Measurements from ENCODE around the gene KLHL6. TPM values are rescaled to one million over a fixed set of nuclear protein-coding genes. Genes with fewer than 3 reads are reported as not detected.

The KLHL6 gene
- polyA plus RNA-seq, 1 of the 3 experiments (the other 2 are of a cell fraction), result not detected

DNA sequence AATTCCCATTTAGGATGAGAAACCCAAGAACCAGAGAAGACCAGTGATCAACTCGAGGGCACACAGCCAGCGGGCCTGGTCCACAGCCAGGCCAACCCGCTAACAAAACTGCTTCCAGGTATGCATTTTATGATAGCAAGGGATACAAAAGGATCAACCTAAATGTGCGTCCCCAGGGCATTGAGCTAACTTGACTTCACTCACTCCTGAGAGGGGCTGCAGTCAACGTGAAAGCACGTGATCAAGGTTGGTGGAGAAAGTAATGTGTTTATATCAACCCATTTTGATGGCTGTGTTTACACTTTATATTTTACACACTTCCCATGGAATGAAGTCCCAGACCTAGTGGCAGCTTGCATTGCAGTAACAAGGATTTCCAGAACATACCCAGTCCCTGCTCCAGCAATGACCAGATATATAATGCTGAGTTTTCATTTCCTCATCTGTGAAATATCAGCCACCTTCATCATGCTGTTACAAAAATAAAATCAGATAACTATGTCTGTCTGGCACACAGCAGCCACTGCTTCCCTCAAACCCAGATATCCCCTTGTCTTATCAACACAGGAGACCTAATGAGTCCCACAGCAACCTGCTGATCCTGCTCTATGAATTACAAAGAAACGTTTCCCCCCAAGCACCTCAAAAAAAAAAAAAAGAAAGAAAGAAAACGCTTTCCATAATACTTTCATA lies 2.0 kb downstream of the KLHL6 start:
- DNase-seq, result peak; percentile 70

GRCh38 chr3:183551930-183552329 lies 3.6 kb downstream of the KLHL6 start:
- Histone ChIP-seq H2AFZ (ENCODE audit: low read depth) (no peak overlapping the region; the same call in 1 of the 2 replicates), H3K9me2 (no peaks in the 10 kb centered on the region), H4K20me1 (ENCODE audit: insufficient read depth) (no peaks in the 10 kb centered on the region), H3F3A (replicated peaks; ENCODE audit: insufficient read depth) (no peaks in the 10 kb centered on the region), H3K9me3 (no peaks in the 10 kb centered on the region), H3K4me1 (ENCODE audit: control insufficient read depth in 1 of 2, insufficient read depth in 2 of 2, low read depth in 1 of 2, low read length in 1 of 2) (peaks cover 0 to 21% of the 10 kb centered on the region in 2 experiments; a peak in 1 of 4 replicates), H3K27me3 (ENCODE audit: insufficient read depth) (no peaks in the 10 kb centered on the region), H3K9ac (no peak overlapping the region), H3K4me2 (no peak overlapping the region), H3K4me3 (ENCODE audit: low read depth in 2 of 2, low read length in 1 of 2) (no peak overlapping the region), H3K36me3 (replicated peaks in 1 of 2; ENCODE audit: control insufficient read depth in 1 of 2, insufficient read depth in 2 of 2, low read length in 1 of 2) (no peaks in the 10 kb centered on the region), H3K27ac (ENCODE audit: low read depth in 2 of 2, low read length in 1 of 2) (no peak overlapping the region; a peak in 1 of 4 replicates), H3K79me2 (ENCODE audit: insufficient read depth) (no peaks in the 10 kb centered on the region)
- ChIA-PET POLR2A (no interaction called here), CTCF (interaction anchor here (1.0 kb wide), 1 partner anchor 98 kb away, joined by 3 read pairs; no protein-coding TSS in a partner anchor)
- DNase-seq, result no peak
- WGBS (ENCODE audit: low lambda C conversion rate), result 89% methylated on average over 6 of the region's 6 CpGs
- no peak for TF ChIP-seq POLR2AphosphoS5 (IDR thresholded peaks at IDR 0.05; ENCODE audit: low read depth, low read length)
- TF ChIP-seq RCOR1 (IDR thresholded peaks at IDR 0.05; ENCODE audit: low read length), result no peak
- no peak for TF ChIP-seq IRF3 (IDR thresholded peaks at IDR 0.05; ENCODE audit: low read depth, low read length)
- TF ChIP-seq JUND (IDR thresholded peaks at IDR 0.05), result no peak
- TF ChIP-seq, protein P1, sequence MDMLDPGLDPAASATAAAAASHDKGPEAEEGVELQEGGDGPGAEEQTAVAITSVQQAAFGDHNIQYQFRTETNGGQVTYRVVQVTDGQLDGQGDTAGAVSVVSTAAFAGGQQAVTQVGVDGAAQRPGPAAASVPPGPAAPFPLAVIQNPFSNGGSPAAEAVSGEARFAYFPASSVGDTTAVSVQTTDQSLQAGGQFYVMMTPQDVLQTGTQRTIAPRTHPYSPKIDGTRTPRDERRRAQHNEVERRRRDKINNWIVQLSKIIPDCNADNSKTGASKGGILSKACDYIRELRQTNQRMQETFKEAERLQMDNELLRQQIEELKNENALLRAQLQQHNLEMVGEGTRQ (IDR thresholded peaks at IDR 0.05; ENCODE audit: borderline replicate concordance, low read depth, low read length), result no peak
- no peak for TF ChIP-seq RFX5 (IDR thresholded peaks at IDR 0.05; ENCODE audit: low read length)
- no peak for TF ChIP-seq TAF1 (IDR thresholded peaks at IDR 0.05; ENCODE audit: borderline replicate concordance, low read depth, low read length)
- TF ChIP-seq EZH2phosphoT487 (IDR thresholded peaks at IDR 0.05; ENCODE audit: borderline replicate concordance, low read depth), result no peak
- TF ChIP-seq USF1 (IDR thresholded peaks at IDR 0.05; ENCODE audit: borderline replicate concordance, low read depth), result no peak
- TF ChIP-seq FOSL2 (IDR thresholded peaks at IDR 0.05; ENCODE audit: borderline replicate concordance, low read depth), result no peak

More for the DNA sequence above, 2.0 kb downstream of the KLHL6 start:
- Histone ChIP-seq H3K9me3 (no peaks in the 10 kb centered on the region), H3K79me2 (ENCODE audit: insufficient read depth) (no peaks in the 10 kb centered on the region), H3K27ac (ENCODE audit: low read depth in 2 of 2, low read length in 1 of 2) (peak overlapping the region in 1 of 2 experiments; percentile 80; a peak in 2 of 4 replicates), H3K9me2 (no peaks in the 10 kb centered on the region), H3K9ac (no peak overlapping the region), H3F3A (replicated peaks; ENCODE audit: insufficient read depth) (no peaks in the 10 kb centered on the region), H3K36me3 (replicated peaks in 1 of 2; ENCODE audit: control insufficient read depth in 1 of 2, insufficient read depth in 2 of 2, low read length in 1 of 2) (no peaks in the 10 kb centered on the region), H2AFZ (ENCODE audit: low read depth) (no peak overlapping the region), H3K27me3 (ENCODE audit: insufficient read depth) (no peaks in the 10 kb centered on the region), H4K20me1 (ENCODE audit: insufficient read depth) (no peaks in the 10 kb centered on the region), H3K4me1 (ENCODE audit: control insufficient read depth in 1 of 2, insufficient read depth in 2 of 2, low read depth in 1 of 2, low read length in 1 of 2) (peaks cover 0 to 15% of the 10 kb centered on the region in 2 experiments; a peak in 1 of 4 replicates), H3K4me3 (ENCODE audit: low read depth in 2 of 2, low read length in 1 of 2) (no peak overlapping the region), H3K4me2 (no peak overlapping the region)
- ChIA-PET CTCF (no interaction called here), POLR2A (no interaction called here)
- TF ChIP-seq EP300 (IDR thresholded peaks at IDR 0.05; ENCODE audit: borderline replicate concordance in 1 of 2, low read depth in 1 of 2, low read length in 1 of 2), result peak in 1 of 2 experiments; percentile 82; a peak in 2 of 4 replicates
- peak; percentile 79; the same call in 1 of the 2 replicates for TF ChIP-seq RCOR1 (IDR thresholded peaks at IDR 0.05; ENCODE audit: low read length)
- peak; percentile 97 for TF ChIP-seq GATA2 (CRISPR knock-in tag; IDR thresholded peaks at IDR 0.05)
- peak; percentile 34 for TF ChIP-seq RAD21 (IDR thresholded peaks at IDR 0.05; ENCODE audit: low read length)
- no peak for TF ChIP-seq MAX (IDR thresholded peaks at IDR 0.05; ENCODE audit: low read depth)
- TF ChIP-seq, protein P2, sequence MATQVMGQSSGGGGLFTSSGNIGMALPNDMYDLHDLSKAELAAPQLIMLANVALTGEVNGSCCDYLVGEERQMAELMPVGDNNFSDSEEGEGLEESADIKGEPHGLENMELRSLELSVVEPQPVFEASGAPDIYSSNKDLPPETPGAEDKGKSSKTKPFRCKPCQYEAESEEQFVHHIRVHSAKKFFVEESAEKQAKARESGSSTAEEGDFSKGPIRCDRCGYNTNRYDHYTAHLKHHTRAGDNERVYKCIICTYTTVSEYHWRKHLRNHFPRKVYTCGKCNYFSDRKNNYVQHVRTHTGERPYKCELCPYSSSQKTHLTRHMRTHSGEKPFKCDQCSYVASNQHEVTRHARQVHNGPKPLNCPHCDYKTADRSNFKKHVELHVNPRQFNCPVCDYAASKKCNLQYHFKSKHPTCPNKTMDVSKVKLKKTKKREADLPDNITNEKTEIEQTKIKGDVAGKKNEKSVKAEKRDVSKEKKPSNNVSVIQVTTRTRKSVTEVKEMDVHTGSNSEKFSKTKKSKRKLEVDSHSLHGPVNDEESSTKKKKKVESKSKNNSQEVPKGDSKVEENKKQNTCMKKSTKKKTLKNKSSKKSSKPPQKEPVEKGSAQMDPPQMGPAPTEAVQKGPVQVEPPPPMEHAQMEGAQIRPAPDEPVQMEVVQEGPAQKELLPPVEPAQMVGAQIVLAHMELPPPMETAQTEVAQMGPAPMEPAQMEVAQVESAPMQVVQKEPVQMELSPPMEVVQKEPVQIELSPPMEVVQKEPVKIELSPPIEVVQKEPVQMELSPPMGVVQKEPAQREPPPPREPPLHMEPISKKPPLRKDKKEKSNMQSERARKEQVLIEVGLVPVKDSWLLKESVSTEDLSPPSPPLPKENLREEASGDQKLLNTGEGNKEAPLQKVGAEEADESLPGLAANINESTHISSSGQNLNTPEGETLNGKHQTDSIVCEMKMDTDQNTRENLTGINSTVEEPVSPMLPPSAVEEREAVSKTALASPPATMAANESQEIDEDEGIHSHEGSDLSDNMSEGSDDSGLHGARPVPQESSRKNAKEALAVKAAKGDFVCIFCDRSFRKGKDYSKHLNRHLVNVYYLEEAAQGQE (IDR thresholded peaks at IDR 0.05; ENCODE audit: low read depth, low read length), result no peak
- TF ChIP-seq FOXJ3 (CRISPR knock-in tag; IDR thresholded peaks at IDR 0.05), result peak; percentile 87; the same call in 1 of the 2 replicates
- TF ChIP-seq SMC3 (IDR thresholded peaks at IDR 0.05; ENCODE audit: low read depth, low read length), result no peak
- peak; percentile 48 for TF ChIP-seq CHD2 (IDR thresholded peaks at IDR 0.05; ENCODE audit: low read length, partially characterized antibody)
- no peak for TF ChIP-seq YY1 (IDR thresholded peaks at IDR 0.05; ENCODE audit: low read depth)
- TF ChIP-seq MXI1 (IDR thresholded peaks at IDR 0.05; ENCODE audit: low read depth, low read length), result peak; percentile 23; the same call in 1 of the 2 replicates
- 39% methylated on average over 8 of the region's 8 CpGs for WGBS (ENCODE audit: low lambda C conversion rate)

All from SK-N-SH (cell line).